ENCODE measurements around the gene CALML6.

The CALML6 gene

DNA sequence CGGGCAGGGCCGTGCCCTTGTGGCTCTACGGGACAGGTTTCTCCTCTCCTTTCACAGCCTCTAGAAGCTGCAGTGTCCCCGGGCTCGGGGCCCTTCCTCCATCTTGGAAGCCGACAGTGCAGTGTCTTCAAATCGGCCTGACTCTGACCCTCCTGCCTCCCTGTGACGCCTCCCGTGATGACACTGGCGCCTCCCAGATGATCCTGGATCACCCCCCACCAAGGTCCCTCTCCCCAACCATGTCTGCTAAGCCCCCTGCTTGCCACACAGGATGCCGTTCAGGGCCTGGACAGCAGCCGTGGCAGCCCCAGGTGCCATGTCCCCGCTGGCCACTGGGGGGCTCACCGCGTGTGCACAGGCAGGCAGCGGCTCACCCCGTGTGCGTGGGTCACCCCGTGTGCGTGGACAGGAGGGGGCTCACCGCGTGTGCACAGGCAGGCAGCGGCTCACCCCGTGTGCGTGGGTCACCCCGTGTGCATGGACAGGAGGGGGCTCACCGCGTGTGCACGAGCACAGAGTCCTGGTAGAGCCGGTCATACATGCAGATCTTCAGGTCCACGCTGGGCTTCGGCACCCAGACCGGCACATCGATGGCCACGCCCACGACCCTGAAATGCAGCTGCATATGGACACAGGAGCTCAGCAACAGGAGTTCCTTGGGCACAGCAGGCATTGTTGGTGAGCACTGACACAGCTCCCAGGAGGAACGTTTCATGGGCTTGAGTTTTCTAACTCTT is 28.9 kb downstream of the CALML6 start:
- peak; percentile 45 to 77 (median 60) for DNase-seq

DNA sequence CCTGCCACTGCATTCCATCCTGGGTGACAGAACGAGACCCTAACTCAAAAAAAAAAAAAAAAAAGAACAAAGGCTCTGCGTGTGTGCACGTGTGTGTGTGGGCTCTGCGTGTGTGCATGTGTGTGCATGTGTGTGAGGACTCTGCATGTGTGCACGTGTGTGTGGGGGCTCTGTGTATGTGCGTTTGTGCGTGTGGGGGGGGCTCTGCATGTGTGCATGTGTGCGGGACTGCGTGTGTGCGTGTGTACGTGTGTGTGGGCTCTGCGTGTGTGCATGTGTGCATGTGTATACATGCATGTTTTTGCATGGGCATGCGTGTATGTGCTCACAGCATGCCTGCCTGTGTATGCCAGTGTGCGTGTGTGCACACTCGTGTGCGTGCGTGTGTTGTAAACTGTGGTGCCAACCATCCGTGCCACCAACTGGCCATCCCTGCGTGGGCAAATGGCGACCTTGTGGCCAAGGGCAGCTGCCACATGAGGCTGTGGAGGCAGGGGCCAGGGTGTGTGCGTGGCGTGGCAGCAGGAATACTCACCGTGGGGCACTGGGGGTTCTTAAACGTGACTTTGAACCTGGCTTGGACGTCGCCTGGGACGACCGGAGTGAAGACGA is 30.8 kb downstream of the CALML6 start:
- DNase-seq = no peak

DNA sequence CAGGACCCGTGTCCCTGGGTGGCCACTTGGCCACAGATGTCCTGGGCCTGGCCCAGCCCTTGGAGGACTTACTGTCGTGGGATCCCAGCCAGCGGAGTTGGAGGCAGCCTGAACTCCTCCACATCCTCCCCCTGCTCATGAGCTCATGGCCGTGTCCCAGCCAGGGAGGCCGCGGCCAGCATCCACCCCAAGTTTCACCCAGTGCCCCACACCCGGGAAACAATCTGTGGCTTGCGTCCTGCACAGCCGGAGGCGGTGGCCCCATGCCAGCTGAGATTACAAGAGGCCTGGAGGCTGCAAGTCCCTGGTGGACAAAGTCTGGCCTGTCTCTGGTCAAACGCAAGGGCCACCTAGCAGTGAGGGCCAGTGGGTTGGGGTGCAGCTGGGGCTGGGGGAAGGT is 31.5 kb downstream of the CALML6 start:
- DNase-seq = no peak

DNA sequence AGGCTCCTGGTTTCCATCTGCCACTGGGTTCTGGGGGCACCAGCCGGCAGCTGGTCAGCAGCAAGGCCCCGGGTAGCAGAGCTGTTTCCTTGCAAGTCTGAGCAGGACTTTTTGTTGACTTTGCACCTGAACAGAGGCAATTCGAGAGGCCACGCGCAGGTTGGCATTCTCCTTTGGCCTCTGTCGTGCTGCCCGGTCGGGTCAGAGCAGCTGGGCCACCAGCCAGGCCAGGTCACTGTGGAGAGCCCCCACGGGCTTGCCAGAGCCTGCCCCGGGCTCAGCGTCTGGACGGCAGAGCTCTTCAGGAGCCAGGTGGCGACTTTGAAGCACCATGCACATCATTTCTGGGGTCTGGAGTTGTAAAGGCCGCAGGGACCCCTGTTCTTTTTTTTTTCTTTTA is 32.4 kb downstream of the CALML6 start:
- no peak for DNase-seq

DNA sequence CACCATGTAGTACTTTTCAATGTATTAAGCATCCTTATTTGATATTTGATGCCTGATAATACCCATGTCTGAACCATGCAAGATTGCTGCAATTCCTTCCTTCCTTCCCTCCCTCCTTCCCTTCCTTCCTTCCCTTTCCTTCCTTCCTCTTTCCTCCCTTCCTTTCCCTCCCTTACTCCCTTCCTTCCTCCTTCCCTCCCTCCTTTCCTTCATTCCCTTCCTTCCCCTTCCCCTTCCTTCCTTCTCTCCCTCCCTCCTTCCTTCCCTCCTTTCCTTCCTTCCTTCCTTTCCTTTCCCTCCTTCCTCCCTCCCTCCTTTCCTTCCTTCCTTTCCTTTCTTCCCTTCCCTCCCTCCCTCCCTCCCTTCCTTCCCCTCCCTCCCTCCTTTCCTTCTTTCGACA is 33.7 kb downstream of the CALML6 start:
- no peak for DNase-seq

DNA sequence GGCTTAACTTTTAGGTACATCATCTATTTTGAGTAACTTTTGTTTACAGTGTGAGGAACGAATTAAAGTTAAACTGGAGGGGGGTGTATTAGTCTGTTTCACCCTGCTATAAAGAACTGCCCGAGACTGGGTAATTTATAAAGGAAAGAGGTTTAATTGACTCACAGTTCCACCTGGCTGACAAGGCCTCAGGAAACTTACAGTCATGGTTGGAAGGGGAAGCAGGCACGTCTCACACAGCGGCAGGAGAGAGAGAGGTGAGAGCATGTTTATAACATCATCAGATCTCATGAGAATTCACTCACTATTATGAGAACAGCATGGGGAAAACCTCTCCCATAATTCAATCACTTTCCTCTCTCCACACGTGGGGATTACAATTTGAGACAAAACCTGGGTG is 35.9 kb downstream of the CALML6 start:
- no peak for DNase-seq

DNA sequence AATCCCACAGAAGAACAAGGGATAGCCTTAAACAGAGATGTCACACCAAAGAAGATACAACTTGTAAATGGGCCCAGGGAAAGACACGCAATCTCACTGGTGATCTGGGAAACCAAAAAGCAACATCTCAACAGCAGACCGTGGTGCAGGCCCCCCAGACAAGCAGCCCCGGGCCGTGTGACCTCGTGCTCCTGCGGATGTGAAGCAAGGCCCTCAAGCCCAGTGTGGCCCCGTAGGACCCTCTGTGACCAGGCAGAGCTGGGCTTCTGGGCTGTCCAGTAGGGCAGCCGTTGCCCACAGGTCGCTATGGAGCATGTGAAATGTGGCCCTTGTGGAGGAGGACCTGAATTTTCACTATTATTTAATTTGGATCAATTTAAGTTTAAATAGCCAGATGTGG is 39.0 kb downstream of the CALML6 start:
- DNase-seq = no peak

DNA sequence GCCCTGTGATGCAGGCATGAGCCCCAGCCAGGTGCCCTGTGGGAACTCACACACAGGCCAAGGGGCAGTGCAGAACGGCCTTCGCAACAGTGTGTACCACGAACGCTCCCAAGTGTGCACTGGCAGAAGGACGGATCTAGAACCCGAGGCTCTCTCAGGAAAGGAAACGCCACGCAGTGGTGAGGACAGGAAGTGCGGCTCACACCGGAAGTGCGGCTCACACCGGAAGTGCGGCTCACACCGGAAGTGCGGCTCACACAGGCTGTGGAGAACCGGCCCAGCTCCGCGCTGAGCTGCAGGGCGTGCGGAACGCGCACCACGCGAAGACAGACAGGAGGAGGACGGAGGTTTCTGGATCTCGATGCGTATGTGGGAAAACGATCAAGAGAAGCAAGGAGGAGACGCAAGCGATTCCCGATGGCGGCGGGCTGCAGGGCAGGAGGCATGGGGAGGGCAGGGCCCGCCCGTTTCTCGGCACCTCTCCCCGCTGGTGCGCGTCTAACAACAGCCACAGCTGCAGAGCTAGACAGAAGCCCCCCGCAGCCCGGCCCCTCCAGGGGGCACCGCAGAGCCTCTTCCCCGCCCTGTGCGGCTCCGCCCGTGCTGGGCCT is 39.9 kb downstream of the CALML6 start:
- DNase-seq = no peak

DNA sequence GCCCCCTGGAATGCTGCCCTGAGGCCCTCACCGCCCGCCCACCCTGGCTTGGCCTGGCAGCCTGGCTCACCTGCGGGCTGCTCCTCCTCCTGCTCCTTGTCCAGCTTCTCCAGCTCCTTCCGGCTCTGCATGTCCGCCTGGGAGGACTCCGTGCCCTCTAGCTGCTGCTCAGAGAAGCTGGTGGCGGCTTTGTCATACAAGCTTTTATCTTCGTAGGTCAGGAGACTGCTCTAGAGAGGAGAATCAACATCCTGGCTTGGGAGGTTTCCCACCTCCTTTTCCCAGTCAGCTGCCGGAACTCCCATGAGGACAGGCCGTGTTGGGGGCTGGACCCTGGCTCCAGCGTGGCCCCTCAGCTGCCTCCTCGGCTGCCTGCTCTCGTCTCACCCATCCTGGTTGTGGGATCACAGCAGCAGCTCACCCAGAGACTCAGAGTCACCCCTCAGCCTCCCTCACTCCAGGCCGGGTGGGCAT is 40.6 kb downstream of the CALML6 start:
- no peak for DNase-seq

DNA sequence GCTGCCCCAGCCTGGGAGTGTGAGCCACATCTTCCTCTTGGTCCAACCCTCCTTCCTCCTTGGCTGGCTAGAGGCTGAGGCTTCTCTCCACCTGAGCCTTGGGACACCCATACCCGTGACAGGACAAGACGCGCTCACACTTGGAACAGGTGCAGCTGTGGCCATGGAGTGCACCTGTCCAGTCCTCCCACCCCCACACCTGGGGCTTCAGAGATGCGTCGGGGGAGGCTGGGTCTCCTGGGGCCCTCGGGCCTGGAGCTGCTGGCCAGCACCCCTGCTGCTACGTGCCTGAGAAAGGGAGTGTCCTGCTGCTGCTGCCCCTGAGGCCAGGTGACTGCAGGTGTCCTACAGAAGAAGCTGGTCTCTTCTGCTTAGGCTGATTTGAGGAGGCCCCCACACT is 41.0 kb downstream of the CALML6 start:
- no peak for DNase-seq

DNA sequence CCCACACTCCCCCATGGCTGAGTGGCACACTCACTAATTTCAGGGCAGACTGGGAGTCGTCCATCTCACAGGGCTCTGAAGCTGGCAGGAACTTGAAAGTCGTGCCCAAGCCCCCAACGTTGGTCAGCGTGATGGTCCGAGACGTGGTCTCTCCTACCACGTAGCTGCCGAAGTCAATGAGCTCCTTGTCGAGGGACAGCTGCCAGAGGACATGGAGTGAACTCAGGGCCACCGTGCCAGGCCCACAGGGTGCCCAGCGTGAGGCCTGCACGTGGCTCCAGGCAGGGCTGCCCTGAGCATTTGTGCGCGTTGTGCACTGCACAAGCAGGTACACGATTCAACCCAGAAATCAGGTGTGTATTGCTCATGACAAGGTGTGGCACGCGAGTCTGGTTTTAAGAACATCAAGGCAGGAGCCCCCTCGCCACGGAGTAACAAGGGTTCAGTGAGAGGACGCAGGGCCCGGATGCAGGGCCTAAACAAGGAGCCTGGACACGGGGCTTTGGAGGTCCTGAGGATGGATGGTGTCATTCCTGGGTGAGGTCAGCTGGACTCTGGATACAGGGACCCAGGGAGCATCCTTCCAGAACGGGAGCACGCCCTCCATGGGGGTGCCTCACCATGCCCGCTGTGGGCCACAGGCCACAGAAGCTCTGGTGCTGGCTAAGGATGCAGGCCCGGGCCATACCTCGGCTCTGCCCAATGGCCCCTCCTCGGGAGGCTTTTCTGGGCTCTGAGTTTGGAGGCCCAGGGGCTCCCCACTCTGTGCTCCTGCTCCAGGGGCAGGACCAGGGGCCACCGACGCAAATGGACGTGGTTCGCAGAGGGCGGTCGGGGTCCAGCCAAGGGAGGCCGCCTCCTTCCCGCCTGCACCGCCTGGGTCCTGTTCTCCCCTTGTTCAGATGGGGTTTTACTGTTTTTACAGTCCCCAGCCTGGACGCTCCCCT is 41.8 kb downstream of the CALML6 start:
- no peak for DNase-seq

DNA sequence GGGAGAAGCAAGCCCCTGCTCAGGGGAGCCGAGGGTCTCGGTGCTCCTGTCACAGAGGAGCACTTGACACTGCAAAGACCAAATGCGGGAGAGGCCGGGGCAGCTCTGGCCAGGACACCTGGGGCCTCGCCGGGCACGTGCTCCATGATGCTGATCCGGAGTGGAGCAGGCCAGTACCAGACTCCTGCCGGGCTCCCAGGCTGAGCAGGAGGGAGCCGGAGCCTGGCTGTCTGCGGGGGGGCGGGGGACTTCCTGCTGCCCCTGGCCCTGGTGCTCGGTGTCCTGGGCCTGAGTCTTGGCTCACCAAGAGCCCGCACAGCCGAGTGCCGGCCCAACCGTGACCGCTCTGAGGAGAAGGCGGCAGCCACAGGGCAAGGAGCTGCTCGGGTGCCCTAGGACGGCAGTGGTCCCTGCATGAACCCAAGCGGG is 42.5 kb downstream of the CALML6 start:
- DNase-seq = no peak

DNA sequence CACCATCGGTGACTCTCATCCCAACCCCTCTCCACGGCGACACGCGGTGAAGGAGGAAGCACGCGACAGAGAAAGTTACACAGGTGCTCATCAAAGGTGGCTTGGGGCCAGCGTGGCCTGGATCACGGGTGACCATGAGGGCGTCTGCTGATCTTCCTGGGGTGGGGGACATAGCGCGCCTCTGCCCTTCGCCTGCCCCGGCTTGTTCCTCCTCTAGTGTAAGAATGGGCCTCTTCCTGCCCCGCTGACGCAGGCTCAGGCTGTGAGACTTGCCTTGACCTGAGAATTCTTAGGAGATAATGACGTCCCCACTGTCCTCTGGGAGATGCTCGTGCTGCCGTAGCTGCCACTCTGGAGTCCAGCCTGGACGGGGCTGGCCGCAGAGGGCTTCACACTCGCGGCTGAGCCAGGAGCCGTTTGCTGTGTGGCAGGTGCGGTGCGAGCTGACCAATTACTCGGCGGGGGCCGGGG is 43.0 kb downstream of the CALML6 start:
- no peak for DNase-seq

DNA sequence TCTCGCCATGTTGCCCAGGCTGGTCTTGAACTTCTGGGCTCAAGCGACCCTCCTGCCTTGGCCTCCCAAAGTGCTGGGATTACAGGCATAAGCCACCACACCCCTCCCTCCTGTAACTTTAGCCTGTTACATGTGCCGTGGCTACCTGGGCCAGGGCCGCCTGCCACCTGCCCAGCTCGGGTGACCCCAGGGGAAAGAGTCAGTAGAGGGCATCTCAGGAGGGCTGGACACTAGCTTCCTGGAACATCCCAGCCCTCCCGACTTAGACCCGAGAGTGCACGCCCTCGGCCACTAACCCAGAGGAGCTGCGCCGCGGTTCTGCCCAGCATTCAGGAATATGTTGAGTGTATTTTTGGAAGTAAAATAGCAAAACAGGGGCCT is 44.4 kb downstream of the CALML6 start:
- DNase-seq = no peak

DNA sequence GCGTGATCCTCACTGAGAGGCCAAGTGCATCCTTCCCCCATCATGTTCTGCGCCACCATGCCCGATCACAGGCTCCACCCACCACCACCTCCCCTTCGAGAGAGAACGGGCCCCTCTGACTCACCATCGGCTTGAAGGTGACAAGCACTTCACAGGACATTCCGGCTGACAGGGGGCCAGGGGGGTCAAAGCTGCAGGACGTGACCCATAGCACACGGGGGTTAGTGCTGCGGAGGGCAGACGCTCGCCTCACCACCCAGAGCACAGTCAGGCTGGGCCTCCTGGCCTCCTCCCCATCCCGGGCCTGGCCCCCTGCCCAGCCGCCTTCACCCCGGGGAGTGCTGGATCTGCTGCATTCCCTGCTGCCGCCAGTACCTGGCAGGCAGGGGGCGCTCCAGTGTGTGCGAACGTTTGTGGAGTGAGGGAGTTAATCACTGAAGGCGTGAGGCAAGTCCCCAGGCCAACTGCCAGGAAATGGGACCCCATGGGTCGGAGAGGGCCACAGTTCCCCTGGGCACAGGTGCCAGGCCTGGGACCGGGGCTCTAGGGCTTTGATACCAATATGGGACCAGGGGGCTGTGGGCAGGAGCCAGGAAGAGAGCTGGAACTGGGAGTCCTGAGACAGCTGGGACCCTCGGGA is 44.9 kb downstream of the CALML6 start:
- DNase-seq = peak; percentile 69 to 89 (median 79)

DNA sequence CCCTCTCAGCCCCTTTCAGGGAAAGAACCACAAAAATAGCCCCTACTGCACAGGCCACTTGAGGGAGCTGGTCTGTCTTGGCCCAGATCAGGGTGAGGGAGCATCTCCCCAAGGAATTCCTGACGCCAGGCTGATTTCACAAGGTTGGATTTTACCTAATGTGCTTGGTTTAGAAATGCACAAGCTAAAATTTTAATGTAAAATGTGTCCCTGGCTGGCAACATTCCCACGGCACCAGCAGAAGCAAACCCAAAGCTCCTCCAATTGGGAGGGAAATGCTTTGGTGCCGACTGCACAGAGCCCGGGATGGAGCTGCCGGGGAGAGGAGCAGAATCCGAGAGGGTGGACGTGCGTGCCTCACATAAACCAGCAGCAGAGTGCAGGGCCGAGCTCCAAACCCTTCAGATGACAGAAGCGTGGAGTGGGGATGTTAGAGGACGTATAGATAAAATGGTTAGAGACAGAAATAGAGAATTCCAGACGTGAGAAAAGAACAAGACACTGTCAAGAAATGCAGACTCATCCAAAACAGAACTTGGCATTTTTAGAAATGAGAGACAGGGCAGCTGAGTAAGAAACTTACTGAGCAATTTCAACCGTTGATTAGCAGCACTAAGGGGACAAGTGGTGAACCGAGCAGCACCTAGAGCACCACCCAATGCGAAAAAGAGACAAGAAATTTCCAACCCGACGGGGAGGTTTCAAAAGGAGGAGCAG is 45.6 kb downstream of the CALML6 start:
- no peak for DNase-seq

DNA sequence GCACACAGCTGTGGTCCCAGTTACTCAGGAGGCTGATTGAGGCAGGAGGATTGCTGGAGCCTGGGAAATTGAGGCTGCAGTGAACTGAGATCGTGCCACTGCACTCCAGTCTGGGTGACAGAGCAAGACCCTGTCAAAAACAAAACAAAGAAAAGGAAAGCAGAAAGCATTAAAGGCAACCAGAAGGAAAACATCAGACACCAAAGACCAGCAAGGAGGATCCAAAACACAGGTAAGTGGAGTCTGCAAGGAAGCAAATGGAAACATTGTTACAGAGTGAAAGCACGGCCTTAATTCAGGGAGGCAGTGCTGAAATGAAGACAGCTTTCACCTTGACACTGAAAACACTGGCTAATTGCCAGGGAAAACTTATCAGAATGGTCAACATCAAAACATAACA is 47.7 kb downstream of the CALML6 start:
- DNase-seq = no peak

DNA sequence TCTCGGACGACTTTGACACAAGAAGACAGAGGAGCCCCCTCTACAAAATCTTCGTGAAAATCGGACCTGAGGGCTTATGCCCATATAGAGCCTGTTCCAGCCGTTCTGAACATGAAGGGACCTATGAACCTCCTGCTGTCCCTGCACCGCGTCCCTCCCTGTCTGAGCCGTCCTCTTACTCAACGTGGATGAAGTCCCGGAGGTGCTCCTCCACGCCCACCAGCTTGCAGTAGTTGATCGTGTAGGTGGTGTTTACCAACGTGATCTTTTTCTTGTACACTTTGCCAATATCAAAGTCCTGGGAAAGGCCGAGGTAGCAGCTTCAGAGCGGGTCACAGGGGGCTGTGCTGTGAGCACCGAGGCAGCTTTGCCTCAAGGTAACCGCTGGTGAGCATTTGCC is 48.5 kb downstream of the CALML6 start:
- no peak for DNase-seq

DNA sequence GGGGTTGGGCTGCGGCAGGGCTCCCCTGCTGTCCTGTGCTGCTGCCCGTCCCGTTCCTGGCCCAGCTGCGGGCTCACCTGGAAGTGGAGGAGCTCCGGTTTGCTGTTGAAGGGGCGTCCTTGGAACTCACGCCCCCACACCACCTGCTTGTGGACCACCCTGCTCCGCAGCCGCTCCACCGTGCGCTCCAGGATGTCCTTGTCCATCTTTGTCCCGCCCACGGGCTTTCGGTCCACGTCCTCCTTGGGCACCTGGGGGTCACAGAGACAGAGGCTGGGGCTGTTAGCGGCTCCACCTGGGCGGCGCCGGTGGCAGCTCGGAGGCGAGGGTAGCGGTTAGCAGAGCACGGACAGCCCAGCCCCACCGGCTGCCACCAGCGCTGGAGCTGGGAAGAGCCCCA is 49.8 kb downstream of the CALML6 start:
- no peak for DNase-seq

DNA sequence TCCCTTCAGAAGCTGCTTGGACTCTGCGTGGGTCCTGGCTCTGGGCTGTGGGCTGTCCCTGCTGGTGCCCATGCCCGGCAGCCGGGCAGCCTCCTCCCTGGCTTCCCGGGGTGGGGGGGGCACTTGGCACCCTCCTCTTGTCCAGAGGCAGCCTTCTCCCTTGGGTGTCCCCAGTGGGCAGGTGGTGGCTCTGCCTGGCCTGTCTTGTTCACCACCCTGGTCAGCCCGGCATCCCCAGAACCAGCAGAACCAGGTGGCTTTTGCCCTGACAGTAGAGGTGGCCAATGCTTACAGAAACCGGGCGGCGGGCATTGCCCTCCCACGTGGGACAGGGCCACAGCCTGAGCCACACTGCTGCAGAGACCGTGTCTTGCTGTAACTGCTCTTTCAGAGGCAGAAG is 50.5 kb downstream of the CALML6 start:
- no peak for DNase-seq

DNA sequence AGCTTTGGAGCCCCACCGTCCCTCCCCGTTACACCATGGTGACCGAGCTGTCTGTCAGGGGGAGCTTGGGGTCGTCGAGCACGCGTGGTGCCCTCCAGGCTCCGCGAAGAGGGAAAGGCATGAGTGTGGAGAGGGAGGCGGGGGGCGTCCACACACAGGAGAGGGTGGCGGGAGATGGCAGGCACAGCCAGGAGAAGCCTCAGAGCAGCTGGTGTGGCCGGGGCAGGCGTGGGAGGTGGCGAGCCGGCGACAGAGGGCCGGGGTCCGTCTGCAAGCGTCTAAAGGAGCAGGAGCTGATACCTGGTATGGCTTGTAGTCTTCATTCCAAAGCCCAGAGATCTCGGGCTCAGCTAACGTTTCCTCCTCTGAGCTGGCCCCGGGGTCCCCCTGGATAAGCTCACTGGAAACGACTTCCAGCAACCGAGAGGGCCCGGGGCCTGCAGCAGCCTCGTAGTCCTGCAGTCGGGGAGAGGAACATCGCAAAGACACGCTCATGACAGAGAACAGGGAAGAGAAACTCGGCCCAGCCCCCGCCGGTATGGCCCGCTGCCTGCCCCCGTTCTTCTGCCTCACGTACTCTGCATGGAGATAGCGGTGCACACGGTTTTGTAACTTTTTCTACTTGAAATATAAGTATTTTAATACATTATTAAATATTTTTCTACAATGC is 51.1 kb downstream of the CALML6 start:
- peak in 3 of 4 experiments; percentile 16 to 47 (median 47) for DNase-seq

All from suppressor macrophage (primary cell).